PC-9 (cell line): Measurements from ENCODE around the gene PSKH1. TPM values are rescaled to one million over a fixed set of nuclear protein-coding genes. Genes with fewer than 3 reads are reported as not detected.

Source experiments
- BruUV-seq: library from RNA; stranded (reverse); fragments of 400-500 nt; replicated peaks from 2 replicates; lab custom pipeline; 2021; lab: Mats Ljungman, UMichigan
- CTCF ChIA-PET: fragments of 300-600 bp; sonication (Branson Sonifier 250); formaldehyde crosslinking; loops from one replicate; lab custom pipeline; 2022; ENCODE audit warnings: antibody characterized with exemption; lab: Charles Lee
- POLR2A ChIA-PET: fragments of 300-600 bp; sonication (Branson Sonifier 250); formaldehyde crosslinking; loops from one replicate; lab custom pipeline; 2022; ENCODE audit warnings: antibody characterized with exemption; ENCODE audit not compliant: unreplicated experiment; lab: Charles Lee
- DNase-seq, 2 experiments: peaks; one replicate each; pipeline versions ENCODE4 v3.0.0 to v3.0.0-alpha.2; 2015 to 2022; ENCODE audit warnings: mixed read lengths in 1 of 2
- H2AFZ ChIP-seq: fragments of 200-600 bp; sonication (generic); 2 replicates; pipeline ENCODE4 v1.8.1; 2017; ENCODE audit warnings: antibody characterized with exemption
- H3F3A ChIP-seq: fragments of 200-600 bp; sonication (generic); 2 replicates; pipeline ENCODE4 v1.8.1; 2017; ENCODE audit warnings: antibody characterized with exemption, mild to moderate bottlenecking, low read depth; ENCODE audit not compliant: insufficient read depth
- H3K27ac ChIP-seq: fragments of 200-600 bp; sonication (generic); 2 replicates; pipeline ENCODE4 v1.6.1; 2016; ENCODE audit warnings: mixed run types
- H3K27me3 ChIP-seq: fragments of 200-600 bp; sonication (generic); 2 replicates; pipeline ENCODE4 v1.6.1; 2016; ENCODE audit warnings: low read depth, mixed run types; ENCODE audit not compliant: insufficient read depth
- H3K36me3 ChIP-seq: fragments of 200-600 bp; sonication (generic); 2 replicates; pipeline ENCODE4 v1.6.1; 2016; ENCODE audit warnings: low read depth, mixed run types
- H3K4me1 ChIP-seq: fragments of 200-600 bp; sonication (generic); replicated peaks from 2 replicates; pipeline ENCODE4 v1.6.1; 2016; ENCODE audit warnings: mixed run types; ENCODE audit not compliant: insufficient read depth
- H3K4me2 ChIP-seq: fragments of 200-600 bp; sonication (generic); 2 replicates; pipeline ENCODE4 v1.6.1; 2017; ENCODE audit warnings: mixed run types
- H3K4me3 ChIP-seq: fragments of 200-600 bp; sonication (generic); 2 replicates; pipeline ENCODE4 v1.6.1; 2016; ENCODE audit warnings: mixed run types
- H3K79me2 ChIP-seq: fragments of 200-600 bp; sonication (generic); 2 replicates; pipeline ENCODE4 v1.6.1; 2017; ENCODE audit warnings: low read depth, mixed run types
- H3K9me2 ChIP-seq: fragments of 200-600 bp; sonication (generic); 2 replicates; pipeline ENCODE4 v1.8.1; 2017; ENCODE audit warnings: mild to moderate bottlenecking; ENCODE audit not compliant: insufficient read depth
- H3K9me3 ChIP-seq: fragments of 200-600 bp; sonication (generic); 2 replicates; pipeline ENCODE4 v1.8.1; 2016; ENCODE audit warnings: low read depth; ENCODE audit not compliant: insufficient read depth
- H4K20me1 ChIP-seq: fragments of 200-600 bp; sonication (generic); 2 replicates; pipeline ENCODE4 v1.8.1; 2017; ENCODE audit not compliant: insufficient read depth
- EZH2 ChIP-seq: fragments of 200-600 bp; sonication (generic); IDR thresholded peaks from 2 replicates; pipeline ENCODE4 v1.8.0; 2017; ENCODE audit warnings: antibody characterized with exemption, low read depth
- intact Hi-C: fragments of 100-400 bp; cut with micrococcal nuclease; formaldehyde crosslinking; loops from one replicate; pipeline ENCODE4 v1.10.0; 2022; ENCODE audit not compliant: unreplicated experiment
- total RNA-seq: library from RNA; stranded (reverse); gene quantifications from 2 replicates; pipeline ENCODE4 v1.2.3, GENCODE V29; 2021
- TF ChIP-seq, protein P1 (sequence below): fragments of 200-600 bp; sonication (generic); conservative IDR thresholded peaks from 2 replicates; pipeline ENCODE4 v1.6.1; 2017; ENCODE audit warnings: mixed run types, antibody characterized with exemption, mild to moderate bottlenecking, moderate library complexity

PSKH1 gene
- total RNA-seq, 1 experiment from 2014 or later: 25.8 TPM

DNA sequence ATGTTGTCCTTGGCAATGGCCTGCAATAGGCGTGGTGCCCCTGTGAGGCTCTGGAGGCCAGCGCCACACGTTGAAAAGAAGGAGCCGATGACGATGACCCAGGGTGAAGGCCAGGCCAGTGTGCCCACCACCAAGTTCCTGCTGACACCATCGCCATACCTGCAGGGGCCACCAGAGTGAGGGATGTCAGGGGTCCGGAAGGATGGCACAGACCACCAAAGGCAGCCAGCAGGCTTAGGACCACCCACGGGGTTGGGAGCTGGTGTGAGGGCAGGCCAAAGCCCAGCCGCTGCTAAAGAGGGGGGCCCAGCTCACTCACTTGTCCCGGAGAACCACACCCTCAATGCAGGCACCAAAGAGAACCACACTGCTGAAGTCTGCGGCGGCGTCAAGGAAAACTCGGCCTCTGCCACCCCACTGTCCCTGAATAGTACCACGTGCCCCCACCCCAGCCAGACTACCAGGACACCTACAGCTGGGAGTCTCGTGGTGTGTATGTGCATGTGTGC is 57.3 kb downstream of the PSKH1 start:
- CTCF ChIA-PET: no interaction called here
- intact Hi-C loops: no loop called here
- Histone ChIP-seq H3K27ac (no peak overlapping the region), H3K9me3 (no peaks in the 10 kb centered on the region), H3K9me2 (no peaks in the 10 kb centered on the region), H3K27me3 (no peaks in the 10 kb centered on the region), H3K4me2 (no peak overlapping the region), H3K4me3 (no peak overlapping the region), H2AFZ (no peak overlapping the region), H4K20me1 (no peaks in the 10 kb centered on the region; the same call in 1 of the 2 replicates), H3K36me3 (no peaks in the 10 kb centered on the region), H3F3A (no peaks in the 10 kb centered on the region), H3K4me1 (no peaks in the 10 kb centered on the region), H3K79me2 (no peaks in the 10 kb centered on the region)
- DNase-seq: no peak
- no peak for TF ChIP-seq EZH2
- TF ChIP-seq, protein P1, sequence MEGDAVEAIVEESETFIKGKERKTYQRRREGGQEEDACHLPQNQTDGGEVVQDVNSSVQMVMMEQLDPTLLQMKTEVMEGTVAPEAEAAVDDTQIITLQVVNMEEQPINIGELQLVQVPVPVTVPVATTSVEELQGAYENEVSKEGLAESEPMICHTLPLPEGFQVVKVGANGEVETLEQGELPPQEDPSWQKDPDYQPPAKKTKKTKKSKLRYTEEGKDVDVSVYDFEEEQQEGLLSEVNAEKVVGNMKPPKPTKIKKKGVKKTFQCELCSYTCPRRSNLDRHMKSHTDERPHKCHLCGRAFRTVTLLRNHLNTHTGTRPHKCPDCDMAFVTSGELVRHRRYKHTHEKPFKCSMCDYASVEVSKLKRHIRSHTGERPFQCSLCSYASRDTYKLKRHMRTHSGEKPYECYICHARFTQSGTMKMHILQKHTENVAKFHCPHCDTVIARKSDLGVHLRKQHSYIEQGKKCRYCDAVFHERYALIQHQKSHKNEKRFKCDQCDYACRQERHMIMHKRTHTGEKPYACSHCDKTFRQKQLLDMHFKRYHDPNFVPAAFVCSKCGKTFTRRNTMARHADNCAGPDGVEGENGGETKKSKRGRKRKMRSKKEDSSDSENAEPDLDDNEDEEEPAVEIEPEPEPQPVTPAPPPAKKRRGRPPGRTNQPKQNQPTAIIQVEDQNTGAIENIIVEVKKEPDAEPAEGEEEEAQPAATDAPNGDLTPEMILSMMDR: no peak
- POLR2A ChIA-PET: no interaction called here
- no TSS peak for BruUV-seq

DNA sequence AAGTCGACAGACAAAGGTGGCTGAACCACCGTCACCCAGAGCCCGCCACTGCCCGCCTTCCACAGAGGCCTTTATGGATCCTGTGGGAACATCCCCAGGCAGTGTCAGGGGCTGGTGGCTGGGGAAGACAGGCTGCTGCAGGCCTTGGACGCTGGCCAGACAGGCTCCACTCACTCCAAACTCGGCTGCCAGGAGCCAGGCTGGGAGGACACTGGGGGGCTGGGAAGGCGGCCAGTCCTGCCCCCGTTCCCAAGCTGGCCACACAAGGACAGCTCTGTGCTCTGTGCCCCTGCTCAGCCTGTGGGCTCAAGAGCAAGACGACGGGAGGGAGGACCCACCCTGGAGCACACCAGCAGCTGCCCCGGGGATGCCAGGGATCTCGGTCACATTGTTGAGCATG is 58.4 kb downstream of the PSKH1 start:
- H3K4me2 ChIP-seq: no peak overlapping the region
- H3K27me3 ChIP-seq: no peaks in the 10 kb centered on the region
- no peak overlapping the region for H2AFZ ChIP-seq
- no peaks in the 10 kb centered on the region for H3K4me1 ChIP-seq
- H3K4me3 ChIP-seq: no peak overlapping the region
- H3K79me2 ChIP-seq: no peaks in the 10 kb centered on the region
- no peaks in the 10 kb centered on the region for H3K36me3 ChIP-seq
- no TSS peak for BruUV-seq
- H3K9me2 ChIP-seq: no peaks in the 10 kb centered on the region
- no peaks in the 10 kb centered on the region for H3F3A ChIP-seq
- H4K20me1 ChIP-seq: no peaks in the 10 kb centered on the region; the same call in 1 of the 2 replicates
- H3K9me3 ChIP-seq: no peaks in the 10 kb centered on the region
- no peak for TF ChIP-seq EZH2
- DNase-seq: no peak
- intact Hi-C loops: no loop called here
- ChIA-PET POLR2A (interaction anchor here (0.7 kb wide), 1 partner anchor 70 kb away, joined by 3 read pairs; no protein-coding TSS in a partner anchor), CTCF (no interaction called here)
- H3K27ac ChIP-seq: no peak overlapping the region

DNA sequence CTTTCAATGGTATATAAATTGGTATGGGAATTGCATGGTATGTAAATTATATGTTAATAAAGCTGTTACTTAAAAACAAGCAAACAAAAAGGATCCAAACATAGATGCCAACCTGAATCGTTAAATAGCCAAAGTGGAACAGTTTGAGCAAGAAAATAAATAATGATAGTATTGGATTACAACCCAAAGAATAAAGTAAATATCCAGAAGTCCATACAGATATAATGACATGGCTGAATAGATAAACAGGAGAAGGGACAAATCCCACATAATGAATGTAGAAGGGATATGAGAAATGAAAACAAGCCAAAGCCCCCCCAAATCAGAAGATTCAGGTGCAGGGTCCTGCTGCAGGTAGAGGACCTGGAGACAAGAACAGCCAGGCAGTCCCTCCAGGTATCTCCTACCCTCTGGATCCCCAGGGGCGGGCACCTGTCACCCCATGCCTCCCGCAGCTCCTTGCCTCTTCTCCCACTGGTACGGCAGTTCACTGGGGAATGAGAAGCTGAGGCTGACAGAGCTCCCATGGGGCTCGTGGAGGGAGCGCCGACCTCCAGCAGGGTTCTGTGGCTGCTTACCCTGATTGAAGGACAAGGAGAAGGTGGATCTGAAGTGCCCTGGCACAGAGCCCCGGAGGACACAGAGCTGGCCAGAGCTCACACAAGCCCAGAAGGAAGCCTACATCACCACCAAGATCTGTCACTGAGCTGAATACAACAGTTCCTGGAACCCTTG is 60.8 kb downstream of the PSKH1 start:
- H2AFZ ChIP-seq: no peak overlapping the region
- no peaks in the 10 kb centered on the region; the same call in 1 of the 2 replicates for H4K20me1 ChIP-seq
- POLR2A ChIA-PET: interaction anchor here (0.5 kb wide), 1 partner anchor 165 kb away, joined by 7 read pairs; no protein-coding TSS in a partner anchor
- no peaks in the 10 kb centered on the region for H3K4me1 ChIP-seq
- H3K4me2 ChIP-seq: no peak overlapping the region
- DNase-seq: no peak
- CTCF ChIA-PET: interaction anchor here (0.6 kb wide), 1 partner anchor 263 kb away, joined by 4 read pairs; no protein-coding TSS in a partner anchor
- intact Hi-C loops: no loop called here
- H3K4me3 ChIP-seq: no peak overlapping the region
- TF ChIP-seq EZH2: no peak
- TF ChIP-seq, protein P1: no peak
- H3K27ac ChIP-seq: no peak overlapping the region
- no peaks in the 10 kb centered on the region for H3K9me2 ChIP-seq
- H3K27me3 ChIP-seq: no peaks in the 10 kb centered on the region
- H3K79me2 ChIP-seq: no peaks in the 10 kb centered on the region
- no peaks in the 10 kb centered on the region for H3F3A ChIP-seq
- no TSS peak for BruUV-seq
- no peaks in the 10 kb centered on the region for H3K9me3 ChIP-seq
- H3K36me3 ChIP-seq: no peaks in the 10 kb centered on the region
